Endothelial cell of umbilical vein (primary cell): Measurements from ENCODE around the gene TSHZ3.

Experiments
- EZH2 ChIP-seq: IDR thresholded peaks from 2 replicates; pipeline ENCODE4 v1.6.1; 2012; ENCODE audit warnings: borderline replicate concordance, low read depth, mild to moderate bottlenecking, moderate library complexity, low read length, inconsistent platforms; ENCODE audit not compliant: severe bottlenecking
- GATA2 ChIP-seq: IDR thresholded peaks from 2 replicates; pipeline ENCODE4 v1.7.0; 2011; ENCODE audit warnings: low read depth, mild to moderate bottlenecking, moderate library complexity, mixed read lengths, low read length; ENCODE audit not compliant: insufficient read length, insufficient read depth
- JUN ChIP-seq: IDR thresholded peaks from 2 replicates; pipeline ENCODE4 v1.6.1; 2011; ENCODE audit warnings: borderline replicate concordance, low read depth; ENCODE audit not compliant: insufficient read length, insufficient read depth
- POLR2A ChIP-seq: IDR thresholded peaks from 2 replicates; pipeline ENCODE4 v1.6.1; 2012; ENCODE audit warnings: low read depth, mild to moderate bottlenecking, control low read depth, low read length
- POLR2AphosphoS5 ChIP-seq: IDR thresholded peaks from 2 replicates; pipeline ENCODE4 v1.6.1; 2012; ENCODE audit warnings: low read depth, mild to moderate bottlenecking, control low read depth, low read length, moderate library complexity; ENCODE audit not compliant: insufficient read depth
- TF ChIP-seq, protein P1 (sequence below), 2 donors: IDR thresholded peaks; 1 replicate in 1 of 2; 2 replicates in 1 of 2; pipeline ENCODE4 v1.5.1; 2011; ENCODE audit warnings: low read length in 2 of 2, mild to moderate bottlenecking in 2 of 2, moderate library complexity in 2 of 2, control low read depth in 1 of 2, inconsistent platforms in 1 of 2, low read depth in 1 of 2; ENCODE audit not compliant: insufficient read depth in 1 of 2; ENCODE audit errors: extremely low read depth in 1 of 2

DNA sequence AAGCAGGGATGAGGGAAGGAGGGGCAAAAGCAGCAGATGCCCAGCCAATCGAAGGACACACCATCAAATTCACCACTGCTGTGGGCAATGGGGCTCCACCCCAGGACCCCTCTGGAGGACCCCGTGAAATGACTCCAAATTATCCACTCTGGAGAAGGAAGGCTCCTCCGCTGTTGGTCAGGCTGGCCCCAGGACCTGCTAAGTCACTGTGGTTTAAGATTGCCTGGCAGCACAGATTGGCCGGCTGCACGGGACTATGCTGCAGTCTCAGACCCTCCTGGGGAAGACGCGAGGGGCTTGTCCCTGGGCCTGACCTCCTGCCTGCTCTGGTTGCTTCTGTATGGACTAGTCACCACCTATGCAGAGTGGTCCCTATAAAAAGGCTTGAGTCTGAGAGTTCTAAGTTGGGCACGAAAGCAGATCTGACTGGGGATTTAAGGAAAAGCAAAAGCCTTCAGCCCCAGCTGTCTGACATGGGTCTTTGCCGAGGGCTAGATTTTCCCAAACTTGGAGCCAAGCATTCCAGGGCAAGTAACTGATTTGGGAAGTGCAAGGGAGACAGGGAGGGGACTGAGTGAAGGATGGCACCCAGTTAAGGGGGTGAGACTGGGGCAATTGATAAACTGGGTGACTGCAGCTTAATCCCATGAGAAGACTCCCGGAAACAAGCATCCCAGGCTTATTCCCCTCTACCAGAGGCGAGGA is 91.7 kb downstream of the TSHZ3 start:
- TF ChIP-seq, protein P1, sequence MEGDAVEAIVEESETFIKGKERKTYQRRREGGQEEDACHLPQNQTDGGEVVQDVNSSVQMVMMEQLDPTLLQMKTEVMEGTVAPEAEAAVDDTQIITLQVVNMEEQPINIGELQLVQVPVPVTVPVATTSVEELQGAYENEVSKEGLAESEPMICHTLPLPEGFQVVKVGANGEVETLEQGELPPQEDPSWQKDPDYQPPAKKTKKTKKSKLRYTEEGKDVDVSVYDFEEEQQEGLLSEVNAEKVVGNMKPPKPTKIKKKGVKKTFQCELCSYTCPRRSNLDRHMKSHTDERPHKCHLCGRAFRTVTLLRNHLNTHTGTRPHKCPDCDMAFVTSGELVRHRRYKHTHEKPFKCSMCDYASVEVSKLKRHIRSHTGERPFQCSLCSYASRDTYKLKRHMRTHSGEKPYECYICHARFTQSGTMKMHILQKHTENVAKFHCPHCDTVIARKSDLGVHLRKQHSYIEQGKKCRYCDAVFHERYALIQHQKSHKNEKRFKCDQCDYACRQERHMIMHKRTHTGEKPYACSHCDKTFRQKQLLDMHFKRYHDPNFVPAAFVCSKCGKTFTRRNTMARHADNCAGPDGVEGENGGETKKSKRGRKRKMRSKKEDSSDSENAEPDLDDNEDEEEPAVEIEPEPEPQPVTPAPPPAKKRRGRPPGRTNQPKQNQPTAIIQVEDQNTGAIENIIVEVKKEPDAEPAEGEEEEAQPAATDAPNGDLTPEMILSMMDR (IDR thresholded peaks at IDR 0.05; ENCODE audit: extremely low read depth in 1 of 2, insufficient read depth in 1 of 2, low read depth in 1 of 2, low read length in 2 of 2): no peak
- TF ChIP-seq POLR2AphosphoS5 (no peak), POLR2A (no peak), EZH2 (no peak), GATA2 (no peak), JUN (no peak)
